H1 (cell line): Measurements from ENCODE around the gene THADA. TPM values are rescaled to one million over a fixed set of nuclear protein-coding genes. Genes with fewer than 3 reads are reported as not detected.

Experiments used
- CTCF ChIA-PET: fragments of 300-600 bp; sonication (Branson Sonifier 250); formaldehyde crosslinking; loops from one replicate; lab custom pipeline; 2021; ENCODE audit not compliant: partially characterized antibody; lab: Charles Lee
- POLR2A ChIA-PET: fragments of 300-600 bp; sonication (Branson Sonifier 250); formaldehyde crosslinking; loops from one replicate; lab custom pipeline; 2021; ENCODE audit warnings: inconsistent platforms; ENCODE audit not compliant: partially characterized antibody; lab: Charles Lee
- DNase-seq, 2 experiments: peaks; one replicate each; pipeline versions ENCODE4 v3.0.0 to v3.0.0-alpha.2; 2010 to 2022; ENCODE audit warnings: low spot score in 2 of 2, low read depth in 1 of 2, mixed read lengths in 1 of 2
- FAIRE-seq: peaks from 2 replicates; lab custom pipeline; 2011; peaks lifted over from hg19 to GRCh38; lab: Jason Lieb, UNC
- H2AFZ ChIP-seq: 2 replicates; pipeline ENCODE4 v1.8.1; 2012; ENCODE audit warnings: low read length, inconsistent platforms
- H2AK5ac ChIP-seq: 2 replicates; pipeline ENCODE4 v1.6.1; 2013; ENCODE audit warnings: low read depth, low read length
- H2BK120ac ChIP-seq: replicated peaks from 2 replicates; pipeline ENCODE3; 2013; ENCODE audit warnings: low read depth, low read length, inconsistent platforms
- H2BK12ac ChIP-seq: 2 replicates; pipeline ENCODE4 v1.6.1; 2013; ENCODE audit warnings: low read depth, low read length
- H2BK15ac ChIP-seq: 2 replicates; pipeline ENCODE4 v1.6.1; 2013; ENCODE audit warnings: low read length
- H2BK20ac ChIP-seq: 2 replicates; pipeline ENCODE4 v1.6.1; 2013; ENCODE audit warnings: low read length
- H2BK5ac ChIP-seq: 2 replicates; pipeline ENCODE4 v1.6.1; 2013; ENCODE audit warnings: low read depth, low read length
- H3K14ac ChIP-seq: 2 replicates; pipeline ENCODE4 v1.6.1; 2013; ENCODE audit warnings: inconsistent platforms; ENCODE audit not compliant: insufficient read length
- H3K18ac ChIP-seq: 2 replicates; pipeline ENCODE4 v1.6.1; 2013; ENCODE audit warnings: low read length; ENCODE audit errors: extremely low read depth
- H3K23ac ChIP-seq: 2 replicates; pipeline ENCODE4 v1.6.1; 2013; ENCODE audit warnings: inconsistent platforms; ENCODE audit not compliant: insufficient read length
- H3K23me2 ChIP-seq: 2 replicates; pipeline ENCODE4 v1.6.1; 2013; ENCODE audit warnings: low read depth, low read length
- H3K27ac ChIP-seq: 2 replicates; pipeline ENCODE4 v1.6.1; 2011; ENCODE audit warnings: low read depth, low read length, inconsistent platforms
- H3K27me3 ChIP-seq, 4 experiments: replicated peaks in 1 of 4; 1 replicate in 1 of 4; 2 replicates in 3 of 4; pipeline versions ENCODE4 v1.6.1 to v1.8.1; 2011 to 2013; ENCODE audit warnings: low read length in 3 of 4, mild to moderate bottlenecking in 3 of 4, inconsistent platforms in 2 of 4, mixed read lengths in 2 of 4, moderate library complexity in 1 of 4; ENCODE audit not compliant: control insufficient read depth in 3 of 4, insufficient read depth in 3 of 4; ENCODE audit errors: extremely low read depth in 1 of 4
- H3K36me3 ChIP-seq, 4 experiments: 2 replicates each; pipeline versions ENCODE4 v1.6.1 to v1.8.1; 2011 to 2013; ENCODE audit warnings: mild to moderate bottlenecking in 4 of 4, low read length in 3 of 4, moderate library complexity in 2 of 4, control low read depth in 1 of 4, inconsistent platforms in 1 of 4; ENCODE audit not compliant: insufficient read depth in 4 of 4, control insufficient read depth in 2 of 4
- H3K4ac ChIP-seq: replicated peaks from 2 replicates; pipeline ENCODE3; 2013; ENCODE audit warnings: low read length, low read depth, mixed read lengths, inconsistent platforms; ENCODE audit not compliant: insufficient read length
- H3K4me1 ChIP-seq, 4 experiments: replicated peaks in 1 of 4; 1 replicate in 1 of 4; 2 replicates in 3 of 4; pipeline versions ENCODE4 v1.6.1 to v1.8.1; 2011 to 2013; ENCODE audit warnings: low read length in 3 of 4, inconsistent platforms in 2 of 4, mixed read lengths in 1 of 4; ENCODE audit not compliant: insufficient read depth in 4 of 4, control insufficient read depth in 3 of 4
- H3K4me2 ChIP-seq, 2 experiments: 2 replicates each; pipeline versions ENCODE4 v1.6.1 to v1.8.1; 2011 to 2013; ENCODE audit warnings: low read depth in 2 of 2, low read length in 2 of 2, control low read depth in 1 of 2, inconsistent platforms in 1 of 2, mild to moderate bottlenecking in 1 of 2; ENCODE audit not compliant: insufficient read depth in 1 of 2
- H3K4me3 ChIP-seq, 4 experiments: fragments of 200-600, 300-600 bp in 1 of 4; sonication (generic), shearing (Covaris generic), sonication (Bioruptor Twin) in 1 of 4; 2 replicates each; pipeline versions ENCODE4 v1.5.1 to v1.8.1; 2011 to 2016; ENCODE audit warnings: low read length in 4 of 4, low read depth in 3 of 4, control low read depth in 2 of 4, inconsistent platforms in 2 of 4, mild to moderate bottlenecking in 2 of 4, mixed read lengths in 1 of 4, moderate library complexity in 1 of 4; ENCODE audit not compliant: insufficient read depth in 2 of 4; ENCODE audit errors: extremely low read depth in 1 of 4
- H3K56ac ChIP-seq: replicated peaks from 2 replicates; pipeline ENCODE3; 2013; ENCODE audit warnings: low read depth, mild to moderate bottlenecking, mixed read lengths, low read length, inconsistent platforms; ENCODE audit not compliant: insufficient read length
- H3K79me1 ChIP-seq: 2 replicates; pipeline ENCODE4 v1.6.1; 2013; ENCODE audit warnings: low read depth, low read length, control low read depth
- H3K79me2 ChIP-seq, 2 experiments: 2 replicates each; pipeline versions ENCODE4 v1.6.1 to v1.8.1; 2012 to 2013; ENCODE audit warnings: low read length in 2 of 2, mild to moderate bottlenecking in 2 of 2, inconsistent platforms in 1 of 2; ENCODE audit not compliant: insufficient read depth in 2 of 2, control insufficient read depth in 1 of 2
- H3K9ac ChIP-seq, 4 experiments: replicated peaks in 1 of 4; 1 replicate in 1 of 4; 2 replicates in 3 of 4; pipeline versions ENCODE4 v1.6.1 to v1.8.1; 2011 to 2013; ENCODE audit warnings: low read depth in 3 of 4, low read length in 3 of 4, control low read depth in 2 of 4, mild to moderate bottlenecking in 2 of 4, moderate library complexity in 2 of 4, inconsistent platforms in 1 of 4; ENCODE audit errors: extremely low read depth in 1 of 4
- H3K9me3 ChIP-seq, 2 experiments: 2 replicates each; pipeline versions ENCODE4 v1.6.1 to v1.8.1; 2012 to 2013; ENCODE audit warnings: mild to moderate bottlenecking in 2 of 2, moderate library complexity in 2 of 2, control low read depth in 1 of 2, inconsistent platforms in 1 of 2, low read depth in 1 of 2, low read length in 1 of 2, mixed read lengths in 1 of 2; ENCODE audit not compliant: insufficient read depth in 2 of 2
- H4K20me1 ChIP-seq, 2 experiments: replicated peaks in 1 of 2; 2 replicates each; pipeline versions ENCODE3 to v1.8.1; 2011 to 2013; ENCODE audit warnings: inconsistent platforms in 2 of 2, low read length in 2 of 2, mild to moderate bottlenecking in 1 of 2; ENCODE audit not compliant: insufficient read depth in 2 of 2, control insufficient read depth in 1 of 2
- H4K5ac ChIP-seq: 2 replicates; pipeline ENCODE4 v1.6.1; 2013; ENCODE audit warnings: low read length, low read depth, mixed read lengths, inconsistent platforms; ENCODE audit not compliant: insufficient read length
- H4K8ac ChIP-seq: 2 replicates; pipeline ENCODE4 v1.8.0; 2013; ENCODE audit warnings: mild to moderate bottlenecking, moderate library complexity, low read length, inconsistent platforms; ENCODE audit not compliant: insufficient read depth; ENCODE audit errors: extremely low read depth
- H4K91ac ChIP-seq: replicated peaks from 2 replicates; pipeline ENCODE3; 2013; ENCODE audit warnings: low read length, mixed read lengths, inconsistent platforms; ENCODE audit not compliant: insufficient read length
- SIRT6 ChIP-seq: IDR thresholded peaks from one replicate; pipeline ENCODE4 v1.7.1; 2012; ENCODE audit warnings: low read length, inconsistent platforms
- WGBS, 2 experiments: shearing (Covaris generic) in 1 of 2; methylation state at CpG; one replicate each; pipeline versions ENCODE4 v1.1.6 to v1.1.7; 2013 to 2015; ENCODE audit warnings: low lambda C conversion rate in 2 of 2, mixed read lengths in 2 of 2, inconsistent platforms in 1 of 2, low coverage in 1 of 2, missing lambda C conversion rate in 1 of 2; ENCODE audit not compliant: insufficient replicate concordance in 2 of 2, insufficient coverage in 1 of 2, insufficient read length in 1 of 2; ENCODE audit errors: extremely low coverage in 1 of 2, missing lambda C conversion rate in 1 of 2; 5-methylcytosine and 5-hydroxymethylcytosine counted together
- polyA plus RNA-seq, 7 experiments: library from polyadenylated mRNA; depleted of rRNA in 3 of 7; stranded (reverse) in 5 of 7; unstranded in 2 of 7; fragments of >200 nt in 5 of 7; fragments of 200-250 nt in 2 of 7; gene quantifications; 1 replicate in 5 of 7; 2 replicates in 1 of 7; 4 replicates in 1 of 7; pipeline versions ENCODE4 v1.2.1 to v1.2.3, GENCODE V29; 2011 to 2013; ENCODE audit warnings: missing spikeins in 2 of 7, mixed read lengths in 2 of 7
- total RNA-seq: library from RNA; stranded (reverse); fragmentation: NEBNext Ultra II Directional; extraction: Animal tissue kit (Norgen Biotek cat#: 25700); gene quantifications from 2 replicates; pipeline ENCODE4 v1.2.1, GENCODE V29; 2021

Gene THADA
- total and polyA plus RNA-seq, 2 of the 8 experiments (the other 6 are each of a cell fraction or from before 2014, with no cell fraction given), result 22.4 to 26.8 TPM

DNA sequence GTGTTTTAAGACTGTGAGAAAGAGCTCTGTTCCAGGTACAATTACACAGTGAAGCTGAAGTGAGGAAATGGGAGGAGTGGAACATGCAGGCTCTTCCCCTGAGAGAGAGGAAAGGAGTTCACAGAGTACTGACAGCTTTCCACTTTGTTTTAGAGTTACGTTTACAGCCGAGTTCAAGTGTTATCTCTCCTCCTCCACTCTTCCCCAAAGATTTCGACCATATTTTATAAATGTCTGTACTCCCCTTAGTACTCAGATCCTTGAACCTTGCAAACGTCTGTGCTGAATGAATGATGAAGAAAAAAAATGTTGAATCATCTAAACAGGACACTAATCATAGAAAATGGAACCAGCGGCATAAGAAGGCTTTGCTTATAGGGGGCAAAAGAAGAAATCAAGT, 121.6 kb downstream of the THADA start:
- Histone ChIP-seq H2BK20ac (no peak overlapping the region), H3K18ac (no peak overlapping the region), H3K4me1 (no peaks in the 10 kb centered on the region), H4K91ac (no peak overlapping the region), H2BK12ac (no peak overlapping the region), H3K27ac (no peak overlapping the region), H3K23ac (no peak overlapping the region), H3K79me1 (no peaks in the 10 kb centered on the region), H3K9me3 (no peaks in the 10 kb centered on the region), H3K36me3 (no peaks in the 10 kb centered on the region), H4K5ac (no peak overlapping the region), H3K4me2 (no peak overlapping the region), H3K4ac (no peak overlapping the region), H3K14ac (no peak overlapping the region), H2BK120ac (no peak overlapping the region), H2BK5ac (no peak overlapping the region), H4K8ac (no peak overlapping the region), H3K27me3 (peaks cover 0 to 1% (median 0%) of the 10 kb centered on the region in 4 experiments; a peak in 1 of 7 replicates), H2BK15ac (no peak overlapping the region), H3K79me2 (no peaks in the 10 kb centered on the region), H2AFZ (no peak overlapping the region), H2AK5ac (no peak overlapping the region), H3K23me2 (no peaks in the 10 kb centered on the region), H3K56ac (no peak overlapping the region), H4K20me1 (no peaks in the 10 kb centered on the region), H3K4me3 (no peak overlapping the region), H3K9ac (no peak overlapping the region)
- DNase-seq, result no peak
- ChIA-PET POLR2A (no interaction called here), CTCF (interaction anchor here (1.2 to 2.1 kb wide), 3 partner anchors 10 to 234 kb away, joined by 3 to 15 read pairs (median 4); no protein-coding TSS in a partner anchor)
- WGBS, 2 experiments, result 80% methylated on average over 5 of the region's 5 CpGs; no CpG with 5 or more reads in 1 of the 2 experiments
- no peak for FAIRE-seq
- TF ChIP-seq SIRT6, result no peak
